MM.1S (cell line): ENCODE data around the gene GLB1L2.

Experiments
- EZH2 ChIP-seq: fragments of 300-600 bp; sonication (generic); optimal IDR thresholded peaks from 2 replicates; pipeline ENCODE3; 2017; ENCODE audit warnings: low read depth, mild to moderate bottlenecking, antibody characterized with exemption, low read length, mixed read lengths
- EZH2phosphoT487 ChIP-seq: fragments of 300-600 bp; sonication (generic); IDR thresholded peaks from 2 replicates; pipeline ENCODE4 v1.6.1; 2018; ENCODE audit warnings: antibody characterized with exemption, low read length
- TF ChIP-seq, protein P1 (sequence below): fragments of 300-600 bp; sonication (generic); IDR thresholded peaks from 2 replicates; pipeline ENCODE4 v1.5.1; 2016; ENCODE audit warnings: antibody characterized with exemption, low read length, mixed read lengths

DNA sequence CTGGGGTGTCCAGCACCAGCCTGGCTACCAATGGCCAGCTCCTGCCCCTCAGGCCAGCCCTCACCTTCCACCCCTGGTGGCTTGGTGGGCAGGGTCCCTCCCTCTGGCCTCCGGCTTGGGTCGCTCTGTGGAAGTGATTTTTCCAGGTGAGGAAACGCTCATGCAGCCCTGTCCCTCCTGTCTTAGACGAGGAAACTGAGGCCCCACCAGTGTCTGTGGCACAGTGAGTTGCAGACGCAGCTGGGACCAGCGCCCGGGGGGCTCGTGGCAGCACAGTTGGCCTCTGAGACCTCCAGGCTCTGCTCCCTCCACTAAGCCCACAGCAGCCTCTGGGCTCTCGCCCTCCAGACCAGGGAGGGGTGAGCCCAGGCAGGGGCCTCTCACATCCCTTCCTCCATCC is 74.1 kb downstream of the GLB1L2 start:
- TF ChIP-seq, protein P1, sequence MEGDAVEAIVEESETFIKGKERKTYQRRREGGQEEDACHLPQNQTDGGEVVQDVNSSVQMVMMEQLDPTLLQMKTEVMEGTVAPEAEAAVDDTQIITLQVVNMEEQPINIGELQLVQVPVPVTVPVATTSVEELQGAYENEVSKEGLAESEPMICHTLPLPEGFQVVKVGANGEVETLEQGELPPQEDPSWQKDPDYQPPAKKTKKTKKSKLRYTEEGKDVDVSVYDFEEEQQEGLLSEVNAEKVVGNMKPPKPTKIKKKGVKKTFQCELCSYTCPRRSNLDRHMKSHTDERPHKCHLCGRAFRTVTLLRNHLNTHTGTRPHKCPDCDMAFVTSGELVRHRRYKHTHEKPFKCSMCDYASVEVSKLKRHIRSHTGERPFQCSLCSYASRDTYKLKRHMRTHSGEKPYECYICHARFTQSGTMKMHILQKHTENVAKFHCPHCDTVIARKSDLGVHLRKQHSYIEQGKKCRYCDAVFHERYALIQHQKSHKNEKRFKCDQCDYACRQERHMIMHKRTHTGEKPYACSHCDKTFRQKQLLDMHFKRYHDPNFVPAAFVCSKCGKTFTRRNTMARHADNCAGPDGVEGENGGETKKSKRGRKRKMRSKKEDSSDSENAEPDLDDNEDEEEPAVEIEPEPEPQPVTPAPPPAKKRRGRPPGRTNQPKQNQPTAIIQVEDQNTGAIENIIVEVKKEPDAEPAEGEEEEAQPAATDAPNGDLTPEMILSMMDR, result no peak
- TF ChIP-seq EZH2 (no peak), EZH2phosphoT487 (no peak)
